HepG2 (cell line): ENCODE measurements around the gene CTNNBL1. TPM values are rescaled to one million over a fixed set of nuclear protein-coding genes. Genes with fewer than 3 reads are reported as not detected.

Experiments used
- ATAC-seq: fragments of 200-7000 bp; cut with Tn5 transposase; 3 replicates; pipeline ENCODE4 v1.9.1; 2020; ENCODE audit warnings: mild to moderate bottlenecking, moderate library complexity
- BruUV-seq: library from RNA; stranded (reverse); fragments of 400-500 nt; replicated peaks from 2 replicates; lab custom pipeline; 2021; lab: Mats Ljungman, UMichigan
- CTCF ChIA-PET: fragments of 300-600 bp; formaldehyde crosslinking; extraction: SDS; loops from one replicate; lab custom pipeline; 2021; ENCODE audit warnings: low total read pairs, inconsistent platforms, low intra/inter-chr PET ratio; lab: Yijun Ruan, JAX
- POLR2A ChIA-PET: fragments of 350-600 bp; sonication (Branson Sonifier 250); formaldehyde crosslinking; loops from one replicate; lab custom pipeline; 2020; ENCODE audit warnings: antibody characterized with exemption, inconsistent platforms; lab: Yijun Ruan, JAX
- DNase-seq: peaks from one replicate; pipeline ENCODE4 v3.0.0-alpha.2; 2015; ENCODE audit warnings: low spot score
- FAIRE-seq: peaks from 3 replicates; lab custom pipeline; 2011; peaks lifted over from hg19 to GRCh38; lab: Jason Lieb, UNC
- H2AFZ ChIP-seq: one replicate; pipeline ENCODE4 v1.6.1; 2011; ENCODE audit warnings: low read length, inconsistent platforms
- H3K27ac ChIP-seq: fragments of 300-600 bp; 3 replicates; pipeline ENCODE4 v1.8.0; 2011; ENCODE audit warnings: mixed run types, mild to moderate bottlenecking, mixed read lengths, low read length, inconsistent platforms; ENCODE audit not compliant: insufficient read depth; ENCODE audit errors: extremely low read length
- H3K27me3 ChIP-seq, 2 experiments: fragments of 200-600 bp in 1 of 2; 2 replicates in 1 of 2; 3 replicates in 1 of 2; pipeline versions ENCODE4 v1.6.0 to v1.8.0; 2011; ENCODE audit warnings: low read length in 2 of 2, mild to moderate bottlenecking in 2 of 2, moderate library complexity in 2 of 2, inconsistent platforms in 1 of 2; ENCODE audit not compliant: insufficient read depth in 2 of 2, control insufficient read depth in 1 of 2
- H3K36me3 ChIP-seq, 2 experiments: fragments of 200-600 bp in 1 of 2; replicated peaks in 1 of 2; 2 replicates in 1 of 2; 3 replicates in 1 of 2; pipeline versions ENCODE4 v1.5.1 to v1.8.0; 2011; ENCODE audit warnings: low read length in 2 of 2, inconsistent platforms in 1 of 2; ENCODE audit not compliant: insufficient read depth in 2 of 2, control insufficient read depth in 1 of 2
- H3K4me1 ChIP-seq: 2 replicates; pipeline ENCODE4 v1.5.1; 2012; ENCODE audit warnings: low read length, inconsistent platforms; ENCODE audit not compliant: insufficient read depth
- H3K4me2 ChIP-seq: 2 replicates; pipeline ENCODE4 v1.6.0; 2011; ENCODE audit warnings: low read depth, low read length, inconsistent platforms
- H3K4me3 ChIP-seq, 3 experiments: fragments of 200-600 bp in 1 of 3; sonication (generic), shearing (Covaris generic) in 1 of 3; replicated peaks in 1 of 3; 2 replicates each; pipeline ENCODE4 v1.5.1; 2011 to 2016; ENCODE audit warnings: low read length in 3 of 3, inconsistent platforms in 2 of 3, low read depth in 2 of 3, mild to moderate bottlenecking in 2 of 3, control low read depth in 1 of 3, mixed read lengths in 1 of 3; ENCODE audit not compliant: insufficient read depth in 1 of 3
- H3K79me2 ChIP-seq: one replicate; pipeline ENCODE4 v1.6.1; 2011; ENCODE audit warnings: low read length, inconsistent platforms; ENCODE audit not compliant: insufficient read depth
- H3K9ac ChIP-seq: 2 replicates; pipeline ENCODE4 v1.6.0; 2011; ENCODE audit warnings: mild to moderate bottlenecking, low read depth, low read length, inconsistent platforms; ENCODE audit not compliant: insufficient read depth
- H3K9me3 ChIP-seq: 2 replicates; pipeline ENCODE4 v1.5.1; 2012; ENCODE audit warnings: mild to moderate bottlenecking, low read length
- H4K20me1 ChIP-seq: 2 replicates; pipeline ENCODE4 v1.6.0; 2011; ENCODE audit warnings: inconsistent platforms, mild to moderate bottlenecking, low read length, moderate library complexity; ENCODE audit not compliant: insufficient read depth
- AHR ChIP-seq: IDR thresholded peaks from 2 replicates; pipeline ENCODE4 v1.6.1; 2018; ENCODE audit warnings: missing genetic modification reagents, missing compliant biosample characterization
- ISL2 ChIP-seq: sonication (generic); formaldehyde crosslinking; IDR thresholded peaks from 2 replicates; pipeline ENCODE4 v1.5.0; 2020; ENCODE audit warnings: missing genetic modification reagents
- KLF12 ChIP-seq: sonication (generic); formaldehyde crosslinking; IDR thresholded peaks from 2 replicates; pipeline ENCODE4 v1.4.0; 2020; ENCODE audit warnings: missing genetic modification reagents, borderline replicate concordance
- MAFF ChIP-seq: IDR thresholded peaks from 2 replicates; pipeline ENCODE4 v1.6.1; 2011; ENCODE audit warnings: low read depth, low read length, improper control_type of control experiment
- MAFK ChIP-seq, 2 experiments: IDR thresholded peaks in 1 of 2; conservative IDR thresholded peaks in 1 of 2; 2 replicates each; pipeline ENCODE4 v1.6.1; 2011; ENCODE audit warnings: improper control_type of control experiment in 2 of 2, low read length in 2 of 2
- MTF2 ChIP-seq: sonication (generic); formaldehyde crosslinking; IDR thresholded peaks from 2 replicates; pipeline ENCODE4 v1.5.0; 2020; ENCODE audit warnings: missing genetic modification reagents, borderline replicate concordance
- ZBTB42 ChIP-seq: sonication (generic); formaldehyde crosslinking; IDR thresholded peaks from 2 replicates; pipeline ENCODE4 v1.5.0; 2020; ENCODE audit warnings: mild to moderate bottlenecking, missing genetic modification reagents
- ZNF263 ChIP-seq: sonication (generic); formaldehyde crosslinking; IDR thresholded peaks from 2 replicates; pipeline ENCODE4 v1.4.0; 2020; ENCODE audit warnings: missing genetic modification reagents
- ZNF572 ChIP-seq: sonication (generic); formaldehyde crosslinking; IDR thresholded peaks from 2 replicates; pipeline ENCODE4 v1.5.1; 2020; ENCODE audit warnings: mild to moderate bottlenecking, missing genetic modification reagents
- ZNF782 ChIP-seq: sonication (generic); formaldehyde crosslinking; IDR thresholded peaks from 2 replicates; pipeline ENCODE4 v1.4.0; 2020; ENCODE audit warnings: missing genetic modification reagents, mild to moderate bottlenecking, borderline replicate concordance
- WGBS: methylation state at CpG from one replicate; pipeline ENCODE4 v1.1.6; 2017; ENCODE audit warnings: low lambda C conversion rate; 5-methylcytosine and 5-hydroxymethylcytosine counted together
- in situ Hi-C: cut with HindIII; loops from 2 replicates; pipeline ENCODE4 v1.10.0; 2017; ENCODE audit warnings: low pct_unique_long_range_greater_than_20kb; ENCODE audit not compliant: extremely low pct_ligation_motif_present
- intact Hi-C: fragments of 100-400 bp; cut with micrococcal nuclease; formaldehyde crosslinking; loops from one replicate; pipeline ENCODE4 v1.10.0; 2022; ENCODE audit not compliant: unreplicated experiment
- polyA plus RNA-seq, 8 experiments: library from polyadenylated mRNA; depleted of rRNA in 3 of 8; stranded (reverse) in 7 of 8; unstranded in 1 of 8; fragments of >200 nt; fragmentation: Illumina TruSeq in 4 of 8; extraction: Trizol in 4 of 8; gene quantifications; 2 replicates each; pipeline versions ENCODE4 v1.2.1 to v1.2.3, GENCODE V29; 2011 to 2016; ENCODE audit warnings: low read depth in 4 of 8, missing spikeins in 1 of 8, mixed read lengths in 1 of 8; ENCODE audit not compliant: insufficient read depth in 1 of 8
- total RNA-seq, 5 experiments: library from RNA; depleted of rRNA; stranded (reverse); fragments of >200 nt; fragmentation: Illumina TruSeq; extraction: Trizol; gene quantifications; 2 replicates each; pipeline ENCODE4 v1.2.3, GENCODE V29; 2016; ENCODE audit warnings: low read depth in 1 of 5
- TF ChIP-seq, protein P1 (sequence below): IDR thresholded peaks from 2 replicates; pipeline ENCODE4 v1.6.1; 2016; ENCODE audit warnings: control low read depth

Gene CTNNBL1
- total and polyA plus RNA-seq, 2 of the 13 experiments (the other 11 are each of a cell fraction or from before 2014, with no cell fraction given) = 49.3 to 94.6 TPM

DNA sequence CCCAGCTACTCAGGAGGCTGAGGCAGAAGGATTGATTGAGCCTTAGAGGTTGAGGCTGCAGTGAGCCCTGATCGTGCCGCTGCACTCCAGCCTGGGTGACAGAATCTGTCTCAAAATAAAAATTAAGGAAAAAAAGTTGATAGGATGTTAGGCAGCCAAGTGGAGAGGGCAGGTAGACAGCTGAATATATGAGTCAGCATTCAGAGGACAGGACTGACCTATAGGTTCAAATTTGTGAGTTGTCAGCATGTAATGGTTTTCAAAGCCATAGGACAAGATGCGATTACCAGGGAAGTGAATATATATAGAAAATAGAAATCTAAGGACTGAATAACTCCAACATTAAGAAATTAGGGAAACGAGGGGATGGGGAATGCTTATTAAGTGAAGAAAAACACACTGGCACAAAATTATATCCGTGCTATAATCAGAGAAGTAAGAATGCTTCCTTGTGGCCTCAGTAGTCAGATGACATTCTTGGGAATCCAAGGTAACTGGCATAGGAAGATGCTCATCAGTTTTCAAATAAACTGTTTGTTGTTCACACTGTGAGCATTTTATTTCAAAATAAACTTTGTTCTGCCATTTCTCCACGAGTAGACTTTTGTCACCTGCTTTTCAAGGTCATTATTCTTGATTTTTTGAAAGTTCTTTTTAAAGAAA lies 145.1 kb downstream of the CTNNBL1 start:
- 90% methylated on average over 6 of the region's 6 CpGs for WGBS
- no peak overlapping the region for H3K27ac ChIP-seq
- BruUV-seq = no TSS peak
- intact Hi-C loops = no loop called here
- TF ChIP-seq AHR (CRISPR knock-in tag) = no peak
- TF ChIP-seq MAFK (conservative IDR thresholded peaks at IDR 0.05 in 1 of 2, IDR thresholded peaks at IDR 0.05 in 1 of 2; ENCODE audit: low read length in 2 of 2) = peak; percentile 65 to 83; a peak in 3 of 4 replicates
- TF ChIP-seq, protein P1, sequence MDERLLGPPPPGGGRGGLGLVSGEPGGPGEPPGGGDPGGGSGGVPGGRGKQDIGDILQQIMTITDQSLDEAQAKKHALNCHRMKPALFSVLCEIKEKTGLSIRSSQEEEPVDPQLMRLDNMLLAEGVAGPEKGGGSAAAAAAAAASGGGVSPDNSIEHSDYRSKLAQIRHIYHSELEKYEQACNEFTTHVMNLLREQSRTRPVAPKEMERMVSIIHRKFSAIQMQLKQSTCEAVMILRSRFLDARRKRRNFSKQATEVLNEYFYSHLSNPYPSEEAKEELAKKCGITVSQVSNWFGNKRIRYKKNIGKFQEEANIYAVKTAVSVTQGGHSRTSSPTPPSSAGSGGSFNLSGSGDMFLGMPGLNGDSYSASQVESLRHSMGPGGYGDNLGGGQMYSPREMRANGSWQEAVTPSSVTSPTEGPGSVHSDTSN = no peak
- no peak for TF ChIP-seq KLF12 (CRISPR knock-in tag)
- peak; percentile 74 for TF ChIP-seq MAFF
- no peak for TF ChIP-seq ISL2 (CRISPR knock-in tag)
- no peak for TF ChIP-seq ZNF263
- TF ChIP-seq, all 625 proteins: peak for 2
- no peaks in the 10 kb centered on the region for H4K20me1 ChIP-seq
- no peak for FAIRE-seq
- in situ Hi-C loops = no loop called here
- no peaks in the 10 kb centered on the region for H3K9me3 ChIP-seq
- no peak overlapping the region for H3K4me3 ChIP-seq
- CTCF ChIA-PET = no interaction called here
- no peak for DNase-seq
- no peak overlapping the region for H3K4me2 ChIP-seq
- POLR2A ChIA-PET = no interaction called here
- H2AFZ ChIP-seq = no peak overlapping the region
- no peak for ATAC-seq
- H3K27me3 ChIP-seq = no peaks in the 10 kb centered on the region
- no peaks in the 10 kb centered on the region for H3K4me1 ChIP-seq
- H3K79me2 ChIP-seq = no peaks in the 10 kb centered on the region
- H3K9ac ChIP-seq = no peak overlapping the region
- peaks cover 15 to 38% of the 10 kb centered on the region in 2 experiments; a peak in 4 of 5 replicates for H3K36me3 ChIP-seq

DNA sequence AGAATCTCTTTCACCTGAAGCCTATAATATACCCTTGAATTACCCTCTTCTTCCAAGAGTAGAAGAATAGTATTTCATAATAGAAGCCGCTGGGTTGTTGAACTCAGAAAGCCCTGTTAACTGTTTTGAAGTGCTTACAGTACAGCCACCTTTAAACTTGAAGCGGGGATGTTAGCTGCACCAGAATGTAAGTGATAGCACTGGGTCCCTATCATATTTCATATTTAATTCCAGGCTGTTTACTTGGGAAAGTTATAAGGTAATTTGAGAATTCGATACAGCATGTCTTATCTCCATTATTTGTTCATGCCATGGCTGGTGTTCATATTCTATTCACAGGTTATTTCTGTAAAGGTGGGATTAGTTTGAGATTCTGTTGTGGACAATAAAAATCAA lies 145.6 kb downstream of the CTNNBL1 start:
- Histone ChIP-seq H3K36me3 (peaks cover 15 to 41% of the 10 kb centered on the region in 2 experiments; a peak in 4 of 5 replicates), H3K4me3 (no peak overlapping the region), H3K4me1 (no peaks in the 10 kb centered on the region), H3K9ac (no peak overlapping the region), H3K79me2 (no peaks in the 10 kb centered on the region), H3K4me2 (no peak overlapping the region), H2AFZ (no peak overlapping the region), H4K20me1 (no peaks in the 10 kb centered on the region), H3K9me3 (no peaks in the 10 kb centered on the region), H3K27ac (no peak overlapping the region)
- CTCF ChIA-PET = no interaction called here
- no peak for DNase-seq
- in situ Hi-C loops = no loop called here
- no TSS peak for BruUV-seq
- POLR2A ChIA-PET = no interaction called here
- 96% methylated on average over 3 of the region's 3 CpGs for WGBS
- TF ChIP-seq ZNF782 (CRISPR knock-in tag) = no peak
- TF ChIP-seq MTF2 = no peak
- TF ChIP-seq ZBTB42 (CRISPR knock-in tag) = no peak
- no peak for TF ChIP-seq ZNF572 (CRISPR knock-in tag)
- TF ChIP-seq, all 625 proteins: peak for 0
- no peak for FAIRE-seq
- no peak for ATAC-seq
- intact Hi-C loops = no loop called here
- H3K27me3 ChIP-seq = no peaks in the 10 kb centered on the region
